Measurements from ENCODE around the gene OLFML2A. TPM values are rescaled to one million over a fixed set of nuclear protein-coding genes. Genes with fewer than 3 reads are reported as not detected.

The OLFML2A gene
- total and polyA plus RNA-seq, 2 of the 13 experiments (the other 11 are each of a cell fraction or from before 2014, with no cell fraction given): 0.01 to 0.02 TPM

DNA sequence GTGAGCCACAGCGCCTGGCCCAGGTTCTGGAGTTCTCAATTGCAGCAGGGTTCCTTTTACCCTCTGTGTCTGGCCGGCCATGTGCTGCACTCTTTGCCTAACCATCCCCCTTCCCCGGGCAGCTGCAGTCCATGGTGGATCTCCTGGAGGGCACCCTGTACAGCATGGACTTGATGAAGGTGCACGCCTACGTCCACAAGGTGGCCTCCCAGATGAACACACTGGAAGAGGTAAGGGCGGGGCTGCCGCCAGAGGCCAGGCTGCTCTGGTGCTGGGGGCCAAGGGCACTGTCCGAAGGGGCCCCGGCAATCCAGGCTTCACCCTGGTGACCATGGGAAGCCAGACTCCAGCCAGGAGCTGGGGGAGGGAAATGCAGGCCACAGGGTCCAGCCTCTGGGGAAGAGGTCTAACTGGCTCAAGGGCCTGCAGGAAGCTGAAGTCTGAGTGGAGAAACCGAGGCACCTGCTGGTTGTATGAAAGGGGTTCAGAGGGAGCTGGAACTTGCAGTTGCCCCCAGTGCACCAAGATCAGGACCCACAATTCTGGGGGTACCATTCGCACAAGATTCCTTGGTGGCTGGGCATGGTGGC is 18.1 kb downstream of the OLFML2A start (continued):
- TF ChIP-seq AGO1 (IDR thresholded peaks at IDR 0.05; ENCODE audit: low read depth, low read length, poor library complexity, severe bottlenecking) (no peak), MIER3 (CRISPR knock-in tag; IDR thresholded peaks at IDR 0.05; ENCODE audit: borderline replicate concordance) (no peak), HMG20B (CRISPR knock-in tag; conservative IDR thresholded peaks at IDR 0.05) (0 out of 2 replicates have a peak, but pooled peaks have one; percentile 46), ZNF749 (CRISPR knock-in tag; IDR thresholded peaks at IDR 0.05; ENCODE audit: borderline replicate concordance) (no peak), PRMT3 (CRISPR knock-in tag; IDR thresholded peaks at IDR 0.05; ENCODE audit: borderline replicate concordance, low read depth) (no peak), EHMT2 (IDR thresholded peaks at IDR 0.05; ENCODE audit: borderline replicate concordance, low read depth, low read length) (no peak), CCDC6 (CRISPR knock-in tag; IDR thresholded peaks at IDR 0.05) (no peak), ZMYM4 (CRISPR knock-in tag; IDR thresholded peaks at IDR 0.05) (peak; percentile 63), JARID2 (CRISPR knock-in tag; IDR thresholded peaks at IDR 0.05; ENCODE audit: insufficient replicate concordance) (no peak), MTF1 (CRISPR knock-in tag; IDR thresholded peaks at IDR 0.05) (no peak), STAG1 (CRISPR knock-in tag; IDR thresholded peaks at IDR 0.05) (peak; percentile 78), ZBTB7B (CRISPR knock-in tag; IDR thresholded peaks at IDR 0.05) (peak; percentile 77; the same call in 1 of the 2 replicates), NCOA2 (CRISPR knock-in tag; IDR thresholded peaks at IDR 0.05) (peak; percentile 38; the same call in 1 of the 2 replicates), ZNF354B (CRISPR knock-in tag; IDR thresholded peaks at IDR 0.05) (no peak), ZNF446 (CRISPR knock-in tag; IDR thresholded peaks at IDR 0.05) (no peak)
- TF ChIP-seq, protein P1, sequence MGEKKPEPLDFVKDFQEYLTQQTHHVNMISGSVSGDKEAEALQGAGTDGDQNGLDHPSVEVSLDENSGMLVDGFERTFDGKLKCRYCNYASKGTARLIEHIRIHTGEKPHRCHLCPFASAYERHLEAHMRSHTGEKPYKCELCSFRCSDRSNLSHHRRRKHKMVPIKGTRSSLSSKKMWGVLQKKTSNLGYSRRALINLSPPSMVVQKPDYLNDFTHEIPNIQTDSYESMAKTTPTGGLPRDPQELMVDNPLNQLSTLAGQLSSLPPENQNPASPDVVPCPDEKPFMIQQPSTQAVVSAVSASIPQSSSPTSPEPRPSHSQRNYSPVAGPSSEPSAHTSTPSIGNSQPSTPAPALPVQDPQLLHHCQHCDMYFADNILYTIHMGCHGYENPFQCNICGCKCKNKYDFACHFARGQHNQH (CRISPR knock-in tag; IDR thresholded peaks at IDR 0.05): 0 out of 2 replicates have a peak, but pooled peaks have one; percentile 24
- TF ChIP-seq, protein P2, sequence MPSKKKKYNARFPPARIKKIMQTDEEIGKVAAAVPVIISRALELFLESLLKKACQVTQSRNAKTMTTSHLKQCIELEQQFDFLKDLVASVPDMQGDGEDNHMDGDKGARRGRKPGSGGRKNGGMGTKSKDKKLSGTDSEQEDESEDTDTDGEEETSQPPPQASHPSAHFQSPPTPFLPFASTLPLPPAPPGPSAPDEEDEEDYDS (CRISPR knock-in tag; IDR thresholded peaks at IDR 0.05): peak; percentile 52; the same call in 1 of the 2 replicates
- TF ChIP-seq, protein P3, sequence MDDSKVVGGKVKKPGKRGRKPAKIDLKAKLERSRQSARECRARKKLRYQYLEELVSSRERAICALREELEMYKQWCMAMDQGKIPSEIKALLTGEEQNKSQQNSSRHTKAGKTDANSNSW (CRISPR knock-in tag; IDR thresholded peaks at IDR 0.05; ENCODE audit: borderline replicate concordance): no peak
- TF ChIP-seq, protein P4, sequence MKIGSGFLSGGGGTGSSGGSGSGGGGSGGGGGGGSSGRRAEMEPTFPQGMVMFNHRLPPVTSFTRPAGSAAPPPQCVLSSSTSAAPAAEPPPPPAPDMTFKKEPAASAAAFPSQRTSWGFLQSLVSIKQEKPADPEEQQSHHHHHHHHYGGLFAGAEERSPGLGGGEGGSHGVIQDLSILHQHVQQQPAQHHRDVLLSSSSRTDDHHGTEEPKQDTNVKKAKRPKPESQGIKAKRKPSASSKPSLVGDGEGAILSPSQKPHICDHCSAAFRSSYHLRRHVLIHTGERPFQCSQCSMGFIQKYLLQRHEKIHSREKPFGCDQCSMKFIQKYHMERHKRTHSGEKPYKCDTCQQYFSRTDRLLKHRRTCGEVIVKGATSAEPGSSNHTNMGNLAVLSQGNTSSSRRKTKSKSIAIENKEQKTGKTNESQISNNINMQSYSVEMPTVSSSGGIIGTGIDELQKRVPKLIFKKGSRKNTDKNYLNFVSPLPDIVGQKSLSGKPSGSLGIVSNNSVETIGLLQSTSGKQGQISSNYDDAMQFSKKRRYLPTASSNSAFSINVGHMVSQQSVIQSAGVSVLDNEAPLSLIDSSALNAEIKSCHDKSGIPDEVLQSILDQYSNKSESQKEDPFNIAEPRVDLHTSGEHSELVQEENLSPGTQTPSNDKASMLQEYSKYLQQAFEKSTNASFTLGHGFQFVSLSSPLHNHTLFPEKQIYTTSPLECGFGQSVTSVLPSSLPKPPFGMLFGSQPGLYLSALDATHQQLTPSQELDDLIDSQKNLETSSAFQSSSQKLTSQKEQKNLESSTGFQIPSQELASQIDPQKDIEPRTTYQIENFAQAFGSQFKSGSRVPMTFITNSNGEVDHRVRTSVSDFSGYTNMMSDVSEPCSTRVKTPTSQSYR (CRISPR knock-in tag; IDR thresholded peaks at IDR 0.05; ENCODE audit: borderline replicate concordance): peak; percentile 69; the same call in 1 of the 2 replicates

Measured in HepG2 (cell line).